GM18909 (cell line): ENCODE results near the gene ANKUB1.
"Not testable (repeated sequence)": the region's sequence is repeated elsewhere in the genome, so short reads cannot be mapped to it uniquely, and the experiment has no call there.

ENCODE experiments used
- ATAC-seq: cut with Tn5 transposase; IDR thresholded peaks from one replicate; pipeline ENCODE4 v1.9.1; 2021; ENCODE audit warnings: mild to moderate bottlenecking; ENCODE audit not compliant: unreplicated experiment, poor library complexity

Gene ANKUB1, protein sequence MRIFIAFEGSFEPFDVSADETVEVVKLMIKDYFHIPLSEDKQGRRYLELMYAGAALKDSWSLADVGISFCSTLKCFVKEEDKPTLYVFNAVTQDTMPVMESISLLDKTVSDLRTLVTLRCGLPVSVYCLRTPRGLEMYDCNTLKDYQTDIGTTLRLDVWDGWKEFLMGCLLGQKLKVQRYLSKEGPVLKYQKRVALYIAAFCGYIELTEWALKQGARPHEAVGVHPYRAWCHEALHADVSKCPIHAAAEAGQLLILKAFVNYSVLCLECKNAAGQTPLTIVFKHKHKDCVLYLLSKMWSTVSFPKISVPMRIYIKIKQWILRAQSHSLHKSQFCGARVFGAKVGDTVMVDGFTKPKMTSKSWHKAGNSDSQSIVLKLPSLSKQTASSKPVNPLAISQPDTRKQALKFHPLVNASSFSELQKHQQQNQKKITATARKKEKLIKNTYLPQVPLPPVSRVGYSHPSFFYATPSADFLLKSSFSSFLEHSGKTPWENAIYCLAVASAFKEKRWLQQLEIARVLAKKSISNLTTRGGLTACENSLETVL

DNA sequence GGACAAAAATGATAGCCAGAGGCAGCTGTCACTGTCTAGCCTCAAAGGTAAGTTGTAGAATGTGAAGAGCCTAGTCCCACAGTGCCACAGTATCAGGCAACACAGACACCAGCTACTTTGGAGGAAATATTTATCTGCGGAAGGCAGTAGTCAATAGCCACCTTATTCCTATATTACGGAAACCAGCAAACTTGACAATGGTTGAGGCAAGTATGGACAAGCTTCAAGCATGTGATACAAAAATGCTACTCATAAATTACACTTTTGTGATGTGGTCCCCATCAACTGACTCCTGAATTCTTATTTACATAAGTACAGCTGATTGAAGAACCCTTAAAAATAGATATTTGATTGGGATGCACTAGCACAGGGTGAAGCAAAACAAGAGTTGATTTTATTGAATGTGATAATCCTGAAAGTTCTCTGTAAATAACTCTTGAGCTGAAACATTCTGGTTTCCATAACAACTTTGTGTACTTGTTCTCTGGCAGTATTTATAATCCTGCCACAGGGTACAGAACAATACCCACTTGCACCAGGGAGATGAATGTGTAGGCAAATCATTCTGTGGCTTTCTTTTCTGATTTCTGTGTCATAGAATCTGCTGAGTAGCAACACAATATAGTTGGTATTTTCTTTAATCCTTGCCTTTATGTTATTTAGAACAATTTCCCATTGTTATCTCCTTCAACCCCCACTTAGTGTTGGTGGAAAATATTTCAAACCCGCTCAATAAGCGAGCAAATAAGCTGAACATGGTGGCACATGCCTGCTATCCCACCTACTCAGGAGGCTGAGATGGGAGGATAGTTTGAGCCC lies at the start of gene ANKUB1:
ANKUB1 (minus strand) TSS at position 103 of the 819 bp plus-strand sequence. CDS start 188 bp downstream, outside the sequence.
- ATAC-seq = no peak

- no peak for ATAC-seq
These were observed 47.5 kb upstream of the ANKUB1 start for GRCh38 chr3:149839896-149840295.

DNA sequence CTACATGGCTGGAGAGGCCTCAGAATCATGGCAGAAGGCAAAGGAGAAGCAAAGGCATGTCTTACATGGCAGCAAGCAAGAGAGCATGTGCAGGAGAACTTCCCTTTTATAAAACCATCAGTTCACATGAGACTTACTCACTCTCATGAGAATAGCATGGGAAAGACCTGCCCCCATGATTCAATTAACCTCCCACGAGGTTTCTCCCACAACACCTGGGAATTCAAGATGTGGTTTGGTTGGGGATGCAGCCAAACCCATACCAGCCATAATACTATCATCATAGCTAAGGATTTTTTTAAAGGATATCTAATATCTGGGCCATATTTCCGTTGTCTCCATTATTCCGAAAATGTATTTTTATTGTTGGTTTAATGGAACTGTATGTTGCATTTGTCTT lies 47.1 kb upstream of the ANKUB1 start:
- not testable (repeated sequence) for ATAC-seq

DNA sequence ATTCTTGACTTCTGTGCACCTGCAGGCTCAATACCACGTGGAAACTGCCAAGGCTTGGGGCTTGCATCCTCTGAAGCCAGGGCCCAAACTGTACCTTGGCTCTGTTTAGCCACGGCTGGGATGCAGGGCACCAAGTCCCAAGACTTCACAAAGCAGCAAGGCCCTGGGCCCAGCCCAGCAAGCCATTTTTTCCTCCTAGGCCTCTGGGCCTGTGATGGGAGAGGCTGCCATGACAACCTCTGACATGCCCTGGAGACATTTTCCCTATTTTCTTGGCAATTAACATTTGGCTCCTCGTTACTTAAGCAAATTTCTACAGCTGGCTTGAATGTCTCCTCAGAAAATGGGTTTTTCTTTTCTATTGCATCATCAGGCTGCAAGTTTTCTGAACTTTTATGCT lies 46.1 kb upstream of the ANKUB1 start:
- not testable (repeated sequence) for ATAC-seq

GRCh38 chr3:149833241-149833640 lies 40.9 kb upstream of the ANKUB1 start:
- no peak for ATAC-seq

DNA sequence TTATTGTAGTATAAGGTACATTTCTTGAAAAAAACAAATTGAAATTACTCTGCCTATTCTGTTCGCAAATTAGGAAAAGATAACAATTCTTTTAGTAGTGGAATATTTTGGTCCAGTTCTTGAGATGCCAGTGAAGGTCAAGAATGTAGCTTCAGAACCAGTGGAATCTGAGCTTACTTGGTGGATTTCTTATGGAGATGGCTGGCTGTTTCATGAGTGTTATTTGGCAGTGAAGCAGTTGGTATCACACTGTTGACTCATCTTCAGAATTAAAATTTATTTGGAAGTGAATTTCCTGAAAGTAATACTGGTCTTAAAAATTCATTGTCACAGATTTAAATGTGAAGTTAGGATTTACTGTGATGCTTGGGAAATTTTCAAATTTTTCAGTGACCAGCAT lies 39.7 kb upstream of the ANKUB1 start:
- ATAC-seq = no peak

DNA sequence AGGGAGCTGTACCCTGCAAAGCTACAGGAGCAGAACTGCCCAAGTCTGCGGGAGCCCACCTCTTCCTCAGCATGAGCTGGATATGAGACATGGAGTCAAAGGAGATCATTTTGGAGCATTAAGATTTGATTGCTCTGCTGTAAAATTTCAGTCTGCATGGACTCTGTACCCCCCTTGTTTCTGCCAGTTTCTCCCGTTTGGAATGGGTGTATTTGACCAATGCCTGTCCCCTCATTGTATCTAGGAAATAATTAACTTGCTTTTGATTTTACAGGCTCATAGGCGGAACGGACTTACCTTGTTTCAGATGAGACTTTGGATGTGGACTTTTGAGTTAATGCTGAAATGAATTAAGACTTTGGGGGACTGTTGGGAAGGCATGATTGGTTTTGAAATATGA lies 39.0 kb upstream of the ANKUB1 start:
- no peak for ATAC-seq

DNA sequence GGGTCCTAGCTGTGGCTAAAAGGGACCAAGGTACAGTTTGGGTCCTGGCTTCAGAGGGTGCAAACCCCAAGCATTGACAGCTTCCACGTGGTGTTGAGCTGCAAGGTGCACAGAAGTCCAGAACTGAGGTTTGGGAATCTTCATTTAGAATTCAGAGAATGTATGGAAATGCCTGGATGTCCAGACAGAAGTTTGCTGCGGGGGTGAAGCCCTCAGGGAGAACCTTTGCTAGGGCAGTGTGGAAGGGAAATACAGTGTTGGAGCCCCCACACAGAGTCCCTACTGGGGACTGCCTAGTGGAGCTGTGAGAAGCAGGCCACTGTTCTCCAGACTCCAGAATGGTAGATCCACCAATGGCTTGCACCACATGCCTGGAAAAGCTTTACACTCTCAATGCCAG lies 38.5 kb upstream of the ANKUB1 start:
- no peak for ATAC-seq

- ATAC-seq = not testable (repeated sequence)
These were observed 37.3 kb upstream of the ANKUB1 start for GRCh38 chr3:149829631-149830030.

DNA sequence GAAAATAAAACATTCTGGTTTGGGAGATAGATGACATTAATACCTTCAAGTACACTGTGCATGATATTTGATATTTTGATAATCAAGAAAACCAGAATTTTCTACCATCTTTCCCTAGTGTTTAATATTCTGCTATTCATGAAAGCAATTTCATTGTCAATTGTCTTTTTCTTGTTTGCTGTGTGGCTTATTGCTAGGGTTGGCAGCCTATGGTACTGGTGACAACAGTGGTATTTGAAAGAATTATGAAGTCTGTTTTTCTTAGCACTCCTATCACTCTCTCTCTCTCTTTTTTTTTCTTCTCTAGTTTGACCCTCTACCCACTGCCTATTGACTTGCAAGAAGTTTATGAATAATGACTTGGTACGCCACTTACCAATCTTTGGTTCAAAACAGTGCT lies 36.0 kb upstream of the ANKUB1 start:
- no peak for ATAC-seq

DNA sequence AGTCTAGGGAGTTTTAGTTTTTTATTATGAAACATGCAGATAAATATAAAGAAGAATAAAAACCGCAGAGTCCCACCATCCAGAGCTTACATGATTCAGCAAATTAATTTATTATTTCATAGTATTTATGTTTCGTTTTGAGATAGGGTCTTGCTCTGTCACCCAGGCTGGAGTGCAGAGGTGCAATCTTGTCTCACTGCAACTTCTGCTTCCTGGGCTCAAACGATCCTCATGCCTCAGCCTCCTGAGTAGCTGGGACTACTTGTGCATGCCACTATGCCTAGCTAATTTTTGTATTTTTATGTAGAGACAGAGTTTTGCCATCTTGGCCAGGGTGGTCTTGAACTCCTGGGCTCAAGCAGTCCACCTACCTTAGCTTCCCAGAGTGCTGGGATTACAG lies 34.3 kb upstream of the ANKUB1 start:
- no peak for ATAC-seq

- ATAC-seq = no peak
These were observed 27.8 kb upstream of the ANKUB1 start for GRCh38 chr3:149820183-149820582.

DNA sequence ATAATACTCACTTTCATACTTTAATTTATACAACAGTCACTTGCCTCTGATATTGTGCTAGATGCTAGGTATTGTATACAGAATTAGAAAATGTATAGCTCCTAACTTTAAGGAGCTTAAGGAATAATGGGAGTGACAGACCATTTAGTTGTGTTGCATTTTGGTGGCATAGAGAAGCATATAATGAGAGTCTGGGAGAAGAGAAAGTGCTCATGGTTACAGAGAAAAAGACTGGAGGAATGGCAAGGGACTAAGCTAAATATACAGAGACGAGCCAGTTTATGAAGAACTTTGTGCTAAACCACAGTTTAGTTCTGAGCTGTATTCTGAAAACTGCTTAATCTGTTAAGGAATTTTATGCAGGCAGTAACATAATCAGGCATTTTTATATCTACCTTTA lies 27.1 kb upstream of the ANKUB1 start:
- no peak for ATAC-seq

GRCh38 chr3:149816986-149817385 lies 24.6 kb upstream of the ANKUB1 start:
- ATAC-seq = no peak

GRCh38 chr3:149816311-149816710 lies 24.0 kb upstream of the ANKUB1 start:
- ATAC-seq = no peak

- ATAC-seq = no peak
These were observed 23.4 kb upstream of the ANKUB1 start for GRCh38 chr3:149815728-149816127.

- ATAC-seq = no peak
These were observed 23.0 kb upstream of the ANKUB1 start for GRCh38 chr3:149815321-149815720.

DNA sequence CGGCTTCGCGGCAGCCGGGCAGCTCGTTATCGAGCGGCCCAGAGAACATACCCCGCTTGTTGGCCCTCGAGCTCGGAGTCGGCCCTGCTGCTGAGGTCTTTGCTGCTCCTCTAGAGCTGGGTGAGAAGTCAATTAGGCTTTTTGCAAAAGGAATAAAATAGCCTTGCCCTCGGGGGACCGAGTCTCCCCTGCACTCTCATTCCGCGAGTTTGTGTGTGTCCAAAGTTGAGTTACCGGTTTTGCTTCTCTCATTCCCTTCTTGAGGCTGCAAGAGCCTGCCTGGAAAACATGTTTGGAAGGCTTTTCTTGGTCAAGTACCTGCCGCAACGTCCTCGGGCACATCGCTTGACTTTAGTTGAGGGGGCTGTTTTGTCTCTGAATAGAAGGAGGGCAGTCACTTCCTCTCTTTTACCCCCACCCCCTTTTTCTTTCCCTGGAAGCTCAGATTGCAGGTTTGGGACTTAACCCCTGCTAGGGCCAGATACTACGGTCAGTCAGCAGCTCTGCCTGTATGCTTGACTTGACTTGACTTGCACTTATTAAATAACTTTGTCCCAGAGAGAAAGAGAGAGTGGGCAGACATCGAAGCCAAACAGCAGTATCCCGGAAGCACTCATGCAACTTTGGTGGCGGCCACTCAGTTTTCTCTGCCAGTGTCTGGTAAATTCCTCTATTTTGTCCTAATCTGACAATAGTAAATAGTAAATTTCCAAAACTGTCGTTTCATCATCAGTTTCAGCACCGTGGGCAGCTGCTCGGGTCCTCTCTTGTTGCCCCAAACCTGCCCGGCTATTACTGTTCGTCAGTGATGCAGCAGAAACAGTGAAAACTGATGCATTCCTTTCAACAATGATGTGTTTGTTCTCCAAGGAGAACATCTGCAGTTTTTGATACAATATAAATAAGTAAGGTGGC lies 21.3 kb upstream of the ANKUB1 start:
- ATAC-seq = peak; percentile 26

GRCh38 chr3:149812606-149813366 lies 20.4 kb upstream of the ANKUB1 start, which contains the start of gene RNF13:
TSS of gene RNF13 (plus strand) at chr3:149813215. CDS start at chr3:149846027, 32,812 bp downstream.
- ATAC-seq = peak; percentile 94
